Measurements from ENCODE around the gene LARGE1. TPM values are rescaled to one million over a fixed set of nuclear protein-coding genes. Genes with fewer than 3 reads are reported as not detected.

The LARGE1 gene
- total RNA-seq, 1 experiment from 2014 or later = 13.1 TPM

DNA sequence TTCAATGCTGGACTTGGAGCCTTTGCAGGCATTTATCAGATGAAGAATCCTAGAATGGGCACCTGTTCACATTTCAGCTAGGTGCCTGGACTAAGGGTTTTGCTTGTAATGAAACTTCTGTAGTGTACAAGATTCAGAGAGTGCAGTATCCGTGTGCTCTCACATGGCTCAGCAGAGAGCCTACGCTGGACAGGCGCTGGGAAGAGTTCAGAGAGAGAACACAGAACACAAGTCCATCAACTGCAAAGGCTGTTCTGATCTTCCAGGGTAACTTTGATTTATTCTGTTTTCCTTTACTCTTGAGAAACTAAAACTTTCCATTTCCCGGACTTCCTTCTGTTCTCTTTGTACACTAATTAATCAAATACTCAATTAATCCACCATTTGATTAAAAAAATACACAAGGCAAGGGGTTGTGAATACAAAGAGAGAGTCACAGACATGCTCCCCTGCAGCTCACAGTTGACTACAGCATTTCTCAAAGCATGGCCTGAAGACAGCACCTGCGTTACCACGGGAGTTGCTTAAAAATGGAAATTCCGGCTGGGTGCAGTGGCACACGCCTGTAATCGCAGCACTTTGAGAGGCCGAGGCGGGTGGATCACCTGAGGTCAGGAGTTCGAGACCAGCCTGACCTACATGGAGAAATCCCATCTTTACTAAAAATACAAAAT lies 393.7 kb downstream of the LARGE1 start:
- no peak for DNase-seq (ENCODE audit: low spot score)

DNA sequence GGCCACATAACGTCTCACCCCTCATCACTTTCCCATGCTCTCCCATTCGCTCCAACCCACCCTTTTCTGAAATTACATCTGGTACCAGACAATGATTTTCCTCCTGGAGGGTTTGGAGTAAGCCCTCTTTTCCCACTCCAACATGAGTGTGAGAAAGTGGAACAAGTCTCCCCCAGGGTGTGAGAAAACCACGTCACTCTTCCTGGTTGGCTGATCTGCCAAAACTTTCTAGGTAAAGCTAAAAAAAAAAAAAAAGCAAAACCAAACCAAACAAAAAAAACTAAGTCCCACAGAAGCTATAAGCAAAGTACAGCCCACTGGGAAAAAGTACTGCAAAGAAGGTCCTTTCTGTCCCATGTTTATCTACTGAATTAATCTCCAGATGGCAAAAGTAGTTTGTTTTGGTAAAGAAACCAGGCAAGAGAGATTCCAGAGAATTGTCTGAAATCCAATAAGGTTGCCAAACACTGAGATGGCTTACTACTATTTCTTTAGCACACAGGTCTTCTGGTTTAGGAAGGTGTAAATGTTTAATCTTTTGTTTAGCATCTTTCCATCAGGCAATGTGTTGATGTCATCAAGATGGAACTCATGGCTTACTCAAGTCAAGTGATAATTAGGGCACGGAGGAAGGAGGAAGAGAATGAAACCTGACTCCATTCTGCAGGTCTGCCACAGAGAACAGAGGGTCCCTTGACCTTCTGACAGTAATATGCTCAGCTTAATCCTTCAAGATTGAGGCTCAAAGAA lies 395.6 kb downstream of the LARGE1 start:
- no peak for DNase-seq (ENCODE audit: low spot score)

DNA sequence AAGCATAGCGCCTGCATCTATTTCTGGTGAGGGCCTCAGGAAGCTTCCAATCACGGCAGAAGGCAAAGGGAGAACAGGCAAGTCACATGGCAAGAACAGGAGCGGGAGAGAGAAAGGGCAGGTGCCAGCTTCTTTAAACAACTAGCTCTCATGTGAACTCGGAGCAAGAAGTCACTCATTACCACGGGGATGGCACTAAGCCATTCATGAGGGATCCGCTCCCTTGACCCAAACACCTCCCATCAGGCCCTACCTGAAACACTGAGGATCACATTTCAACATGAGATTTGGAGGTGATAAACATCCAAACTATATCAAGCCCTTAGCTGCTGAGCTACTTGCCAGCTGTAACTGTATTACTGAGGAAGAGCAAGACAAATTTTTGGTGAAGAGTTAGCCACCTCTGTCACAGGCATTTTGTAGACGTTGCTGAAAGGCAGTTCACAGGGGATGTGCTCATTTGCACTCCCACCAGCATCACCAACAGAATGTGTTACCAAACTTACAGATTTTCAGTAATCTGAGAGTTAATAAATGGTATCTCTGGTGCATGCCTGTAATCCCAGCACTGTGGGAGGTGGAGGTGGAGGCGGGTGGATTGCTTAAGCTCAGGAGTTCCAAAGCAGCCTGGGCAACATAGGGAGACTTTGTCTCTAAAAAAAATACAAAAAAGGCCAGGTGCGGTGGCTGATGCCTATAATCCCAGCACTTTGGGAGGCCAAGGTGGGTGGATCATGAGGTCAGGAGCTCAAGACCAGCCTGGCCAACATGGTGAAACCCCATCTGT lies 398.2 kb downstream of the LARGE1 start:
- no peak for DNase-seq (ENCODE audit: low spot score)

DNA sequence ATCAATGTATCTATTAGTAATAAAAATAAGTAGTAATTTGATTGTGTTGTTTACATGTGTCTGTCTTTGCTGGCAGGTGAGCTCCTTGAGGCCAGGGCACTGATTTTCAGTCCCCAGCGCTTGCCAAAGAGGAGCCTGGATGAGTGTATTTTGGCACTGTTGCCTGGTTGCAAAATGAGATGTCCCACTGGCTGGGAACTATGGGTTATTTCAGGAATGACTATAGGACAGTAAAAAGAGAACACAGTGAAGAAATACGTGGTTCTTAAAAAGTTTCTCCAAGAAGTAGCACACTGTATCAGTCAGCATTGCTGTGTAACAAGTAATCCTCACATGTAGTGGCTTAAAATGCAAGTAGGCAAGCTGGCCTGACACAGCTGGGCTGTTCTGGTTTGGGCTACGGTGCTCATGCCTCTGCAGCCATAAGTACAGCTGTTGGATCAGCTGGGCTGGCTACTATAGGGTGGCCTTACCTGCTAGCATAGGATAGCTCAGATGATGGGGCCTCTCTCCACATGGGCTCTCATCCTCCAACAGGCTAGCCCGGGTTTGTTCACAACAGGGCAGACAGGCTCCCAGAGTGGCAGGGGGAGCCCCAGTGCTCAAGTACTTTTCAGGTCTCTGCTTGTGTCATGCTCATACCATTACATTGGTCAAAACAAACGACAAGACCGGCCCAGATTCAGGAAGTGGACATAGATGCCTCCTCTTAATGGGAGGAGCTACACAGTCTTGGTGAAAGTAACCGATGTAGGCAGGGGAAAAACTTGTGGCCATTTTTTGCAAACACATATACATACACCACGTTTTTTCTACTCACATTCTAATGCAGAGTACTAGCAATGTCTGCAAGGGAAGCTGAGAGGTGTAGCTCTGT lies 399.1 kb downstream of the LARGE1 start:
- DNase-seq (ENCODE audit: low spot score) = no peak

DNA sequence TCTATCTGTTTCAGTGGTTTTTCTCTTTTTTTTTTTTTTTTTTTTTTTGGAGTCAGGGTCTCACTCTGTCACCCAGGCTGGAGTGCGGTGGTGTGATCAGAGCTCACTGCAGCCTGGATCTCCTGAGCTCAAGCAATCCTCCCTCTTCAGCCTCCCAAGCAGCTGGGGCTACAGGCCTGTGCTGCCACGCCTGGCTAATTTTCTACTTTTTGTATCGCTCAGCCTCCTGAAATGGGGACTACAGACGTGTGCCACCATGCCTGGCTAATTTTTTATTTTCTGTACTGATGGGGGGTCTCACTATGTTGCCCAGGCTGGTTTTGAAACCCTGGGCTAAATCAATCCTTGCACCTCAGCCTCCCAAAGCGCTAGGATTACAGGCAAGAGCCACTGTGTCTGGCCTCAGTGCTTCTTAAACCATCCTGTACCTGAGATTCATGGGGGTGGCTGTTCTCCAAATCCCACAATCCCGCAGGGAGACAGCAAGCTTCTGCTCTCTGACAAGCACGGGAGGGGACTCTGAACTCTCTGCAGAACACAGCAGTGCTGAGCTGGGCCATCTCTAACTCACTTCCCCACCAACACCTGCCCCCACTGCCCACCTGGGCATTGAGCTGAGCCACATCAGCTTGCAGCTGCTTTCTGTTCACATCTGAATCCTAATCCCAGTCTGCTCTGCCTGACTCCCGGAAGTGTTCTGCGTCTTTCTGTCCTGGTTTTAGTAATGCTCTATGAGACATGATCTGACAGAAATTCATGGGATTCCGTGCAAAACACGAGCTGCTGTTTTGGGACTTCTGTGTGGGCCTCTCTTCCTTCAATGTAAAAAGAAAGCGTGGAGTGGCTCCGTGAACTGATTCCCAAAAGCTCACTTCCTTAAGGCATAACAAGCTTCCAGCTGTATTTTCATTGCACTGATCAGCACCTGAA lies 400.0 kb downstream of the LARGE1 start:
- DNase-seq (ENCODE audit: low spot score) = no peak

DNA sequence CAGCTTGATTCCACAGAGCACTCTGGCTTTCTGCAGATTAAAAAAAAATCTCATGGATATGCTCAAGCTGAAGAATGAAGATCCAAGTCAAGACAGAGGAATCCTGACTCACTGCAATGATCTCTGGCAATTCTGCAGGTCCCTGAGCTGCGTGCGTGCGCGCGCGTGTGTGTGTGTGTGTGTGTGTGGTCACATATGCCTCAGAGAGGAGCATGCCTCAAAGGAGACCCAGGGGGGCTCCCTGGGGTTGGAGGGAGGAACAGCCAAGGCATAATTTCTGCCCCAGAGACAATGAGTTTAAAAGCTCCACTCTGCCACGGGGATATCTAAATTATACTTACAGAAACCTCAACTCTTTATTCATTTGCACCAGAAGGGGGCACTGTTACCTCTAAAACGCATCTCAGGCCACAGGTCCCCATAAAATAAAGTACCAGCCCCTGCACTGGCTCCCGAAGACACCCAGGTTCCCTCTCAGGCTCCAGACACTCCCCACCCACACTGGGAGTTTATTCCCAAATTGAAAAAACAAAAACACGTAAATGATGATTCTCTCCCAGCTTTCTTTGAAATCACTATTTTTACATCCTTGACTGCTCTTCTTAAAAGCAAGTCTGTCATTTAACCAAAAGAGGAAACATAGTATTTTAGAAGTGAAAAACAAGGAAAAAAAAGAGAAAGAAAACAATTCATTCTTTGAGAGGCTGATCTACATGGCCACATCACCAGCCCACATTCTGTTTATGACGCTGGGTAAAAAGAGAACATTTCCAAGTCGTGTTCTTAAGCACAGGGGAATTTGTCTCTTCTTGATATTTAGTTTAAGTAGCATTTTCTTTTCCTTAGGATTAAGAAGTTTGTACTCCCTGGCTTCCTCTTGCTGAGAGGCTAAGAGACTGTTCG lies 401.0 kb downstream of the LARGE1 start:
- peak; percentile 64 for DNase-seq (ENCODE audit: low spot score)

DNA sequence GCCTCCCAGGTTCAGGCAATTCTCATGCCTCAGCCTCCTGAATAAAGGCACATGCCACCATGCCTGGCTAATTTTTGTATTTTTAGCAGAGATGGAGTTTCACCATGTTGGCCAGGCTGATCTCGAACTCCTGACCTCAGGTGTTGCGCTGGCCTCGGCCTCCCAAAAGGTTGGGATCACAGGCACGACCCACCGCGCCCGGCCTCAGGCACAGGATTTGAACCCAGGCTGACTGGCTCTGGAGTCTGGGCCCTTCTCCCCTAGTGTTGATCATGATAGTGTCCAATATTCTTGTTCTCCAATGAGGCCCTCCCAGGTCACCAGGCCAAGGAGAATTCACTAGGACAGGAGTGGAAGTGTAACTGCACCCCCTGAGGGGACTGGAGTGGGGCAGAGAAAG lies 401.9 kb downstream of the LARGE1 start:
- DNase-seq (ENCODE audit: low spot score) = no peak

DNA sequence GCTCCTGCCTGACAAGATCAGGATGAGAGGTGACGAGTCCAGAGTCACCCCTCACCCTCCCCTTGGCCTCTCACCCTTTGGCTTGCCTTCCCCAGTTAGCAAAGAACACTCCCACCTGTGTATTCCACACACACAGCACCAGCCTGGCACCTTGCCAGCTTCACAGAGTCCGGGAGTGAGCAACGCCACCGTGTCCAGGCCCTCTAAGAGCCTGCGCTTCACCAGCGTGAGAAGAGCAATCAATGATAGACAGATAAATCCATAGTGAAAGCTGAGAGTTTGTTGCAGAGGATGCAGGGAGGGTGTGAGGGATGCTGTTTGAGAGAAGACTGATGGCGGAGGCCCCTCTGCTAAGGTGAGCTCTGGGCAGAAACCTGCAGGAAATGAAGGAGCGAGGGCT lies 404.5 kb downstream of the LARGE1 start:
- peak; percentile 25 for DNase-seq (ENCODE audit: low spot score)

DNA sequence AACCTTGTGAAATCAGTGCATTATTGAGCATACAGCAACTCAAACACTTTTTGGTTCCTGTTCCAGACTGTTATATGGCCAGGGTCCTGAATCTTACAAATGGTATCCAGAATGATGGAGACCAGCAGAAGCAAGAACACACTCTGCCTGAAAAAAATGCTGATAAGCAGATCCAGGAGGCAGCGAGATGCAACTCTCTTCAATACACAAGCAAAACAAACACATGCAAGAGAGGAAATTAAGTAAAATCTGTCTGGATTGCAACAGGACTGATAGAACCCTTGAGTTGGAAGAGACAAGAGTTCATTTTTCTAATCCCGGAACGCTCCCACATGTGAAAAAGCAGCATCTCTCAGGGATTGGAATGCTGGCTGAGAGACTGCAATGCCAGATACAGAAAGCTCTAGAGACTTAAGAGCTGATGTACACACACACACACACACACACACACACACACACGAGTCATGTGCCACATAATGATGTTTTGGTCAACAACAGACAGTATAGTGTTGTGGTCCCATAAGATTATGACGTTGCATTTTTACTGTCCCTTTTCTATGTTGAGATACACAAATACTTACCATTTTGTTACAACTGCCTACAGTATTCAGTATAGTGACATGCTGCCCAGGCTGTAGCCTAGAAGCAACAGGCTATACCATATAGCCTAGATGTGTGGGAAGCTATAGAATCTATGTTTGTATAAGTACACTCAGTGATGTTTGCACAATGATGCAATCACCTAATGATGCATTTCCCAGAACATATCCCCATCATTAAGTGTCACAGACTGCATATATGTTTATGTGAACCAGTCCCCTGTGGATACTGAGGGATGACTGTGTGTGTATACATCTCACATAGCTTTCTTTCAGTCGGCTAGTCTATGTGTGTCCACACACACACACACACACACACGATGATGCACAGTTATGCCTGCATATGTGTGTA lies 406.6 kb downstream of the LARGE1 start:
- no peak for DNase-seq (ENCODE audit: low spot score)

DNA sequence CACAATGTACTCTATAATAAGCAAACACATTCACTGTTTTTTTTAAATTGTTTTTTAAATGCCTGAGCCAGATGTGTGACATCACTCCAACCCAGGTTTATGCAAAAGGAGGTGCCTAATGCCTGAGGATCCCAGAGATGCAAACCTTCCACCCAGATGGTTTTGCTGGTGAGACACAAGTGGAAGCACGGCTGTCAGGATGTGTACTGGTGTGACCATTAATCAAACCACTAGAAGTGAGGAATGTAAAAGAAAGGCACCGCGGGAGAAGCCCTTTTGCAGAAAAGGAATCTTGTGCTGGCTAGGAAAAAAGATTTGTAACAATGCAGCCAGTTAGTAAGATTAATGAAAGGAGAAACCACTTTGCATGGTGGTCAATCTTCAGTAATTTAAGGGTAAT lies 407.4 kb downstream of the LARGE1 start:
- no peak for DNase-seq (ENCODE audit: low spot score)

DNA sequence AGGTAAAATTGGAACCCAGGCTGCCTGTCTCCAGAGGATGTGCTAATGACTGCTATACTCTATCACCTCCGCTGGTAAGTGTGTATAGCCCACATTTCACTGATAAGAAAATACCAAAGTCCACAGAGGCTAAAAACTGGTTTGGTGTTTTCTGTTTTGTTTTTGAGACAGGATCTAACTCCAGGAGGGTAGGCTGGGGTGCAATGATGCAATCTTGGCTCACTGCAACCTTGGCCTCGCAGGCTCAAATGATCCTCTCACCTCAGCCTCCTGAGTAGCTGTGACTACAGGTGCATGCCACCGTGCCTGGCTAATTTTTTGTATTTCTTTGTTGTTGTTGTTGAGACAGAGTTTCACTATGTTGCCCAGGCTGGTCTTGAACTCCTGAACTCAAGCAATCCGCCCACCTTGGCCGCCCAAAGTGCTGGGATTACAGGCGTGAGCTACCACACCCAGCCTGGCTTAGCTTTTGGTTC lies 409.8 kb downstream of the LARGE1 start:
- DNase-seq (ENCODE audit: low spot score) = no peak

DNA sequence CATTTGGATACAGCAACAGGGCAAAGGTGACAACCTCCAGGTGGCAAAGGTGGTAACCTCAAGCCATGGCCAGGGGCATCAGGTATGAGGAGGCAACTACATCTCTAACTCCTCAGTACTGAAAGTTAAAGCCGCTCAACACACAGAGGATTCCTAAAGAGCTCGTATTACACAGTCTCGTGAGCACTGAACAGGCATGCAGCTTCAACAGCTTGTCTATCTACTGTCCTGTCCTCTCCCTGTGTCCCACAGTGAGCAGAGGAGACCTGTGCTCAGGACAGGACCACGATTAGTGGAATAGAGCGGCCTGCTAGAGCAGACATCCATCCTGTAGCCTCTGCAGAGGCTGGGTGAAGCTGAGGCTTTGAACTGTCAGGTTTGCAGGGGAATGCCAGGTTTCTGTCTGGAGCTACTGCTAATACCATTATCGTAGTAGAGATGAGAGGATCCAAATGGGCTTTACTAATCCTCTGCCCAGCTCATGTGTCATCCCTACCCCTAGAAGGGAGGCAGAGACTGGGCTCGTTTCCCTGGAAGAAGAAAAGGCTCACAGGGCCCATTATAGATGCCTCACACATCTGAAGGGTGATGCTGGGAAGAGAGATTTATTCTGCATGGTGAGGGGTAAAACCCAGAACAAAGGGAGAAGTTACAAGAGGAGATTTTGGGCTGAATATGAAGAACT lies 415.2 kb downstream of the LARGE1 start:
- no peak for DNase-seq (ENCODE audit: low spot score)

DNA sequence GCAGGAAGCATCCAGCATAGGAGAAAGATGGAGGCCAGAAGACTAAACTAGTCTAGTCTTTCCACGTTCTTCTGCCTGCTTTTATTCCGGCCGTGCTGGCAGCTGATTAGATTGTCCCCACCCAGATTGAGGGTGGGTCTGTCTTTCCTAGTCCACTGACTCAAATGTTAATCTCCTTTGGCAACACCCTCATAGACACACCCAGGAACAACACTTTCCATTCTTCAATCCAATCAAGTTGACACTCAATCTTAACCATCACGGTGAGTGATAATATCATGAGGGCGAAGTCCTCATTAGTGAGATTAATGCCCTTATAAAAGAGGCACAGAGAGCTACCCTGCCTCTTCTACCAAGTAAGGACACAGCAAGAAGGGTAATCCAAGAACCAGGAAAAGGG lies 424.2 kb downstream of the LARGE1 start:
- DNase-seq (ENCODE audit: low spot score) = no peak

DNA sequence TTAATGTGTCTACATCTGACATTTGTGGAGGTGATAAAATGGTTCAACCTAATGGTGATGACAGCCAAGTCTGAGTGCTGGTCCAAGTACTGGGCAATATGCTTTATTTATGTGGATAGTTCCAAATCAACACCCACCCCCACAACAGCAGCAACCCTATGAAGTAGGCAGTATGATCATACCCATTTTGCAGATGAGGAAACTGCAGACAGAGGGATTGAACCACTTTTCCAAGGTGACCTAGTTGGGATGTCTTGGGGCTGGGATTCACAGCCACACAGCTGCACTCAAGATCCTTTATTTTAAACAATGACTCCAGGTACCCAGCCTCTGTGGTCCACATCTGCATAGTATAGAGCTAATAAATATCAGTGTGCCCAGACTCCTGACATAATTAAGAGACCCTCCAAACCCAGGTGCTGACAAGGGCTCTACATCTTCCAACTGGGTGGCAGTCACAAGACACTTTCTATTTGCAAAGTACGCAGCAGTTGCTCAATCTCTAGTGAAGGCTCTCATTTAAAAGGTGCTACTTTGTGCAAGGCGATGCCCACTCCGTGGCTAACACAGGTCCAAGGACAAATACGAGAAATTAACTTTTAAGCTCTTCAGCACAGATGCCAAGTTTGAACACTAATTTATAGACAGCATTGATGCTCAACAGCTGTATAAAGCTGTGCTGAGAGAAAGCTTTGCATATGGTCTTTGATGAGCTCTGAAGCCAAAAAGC lies 426.6 kb downstream of the LARGE1 start:
- no peak for DNase-seq (ENCODE audit: low spot score)

DNA sequence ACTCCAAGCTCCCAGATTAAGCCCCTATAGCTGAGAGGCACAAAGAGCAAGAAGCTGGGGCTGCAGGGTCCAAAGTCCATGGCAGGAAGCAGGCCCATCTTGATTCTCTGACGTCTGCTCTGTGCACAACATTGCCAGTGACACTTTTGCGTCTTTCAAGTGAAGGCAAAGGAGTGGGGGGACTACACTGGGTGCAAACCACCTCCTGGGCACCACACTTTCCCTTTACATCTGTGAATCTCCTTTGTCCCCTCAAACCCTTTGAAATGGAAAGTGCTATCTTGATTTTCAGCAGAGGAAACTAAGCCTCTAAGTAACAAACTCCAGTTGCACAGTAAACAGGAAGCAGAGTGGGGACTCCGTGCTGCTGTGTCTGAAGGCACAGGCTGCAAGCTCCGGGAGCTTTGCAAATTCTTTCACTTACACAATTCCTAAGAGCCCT lies 428.0 kb downstream of the LARGE1 start:
- no peak for DNase-seq (ENCODE audit: low spot score)

DNA sequence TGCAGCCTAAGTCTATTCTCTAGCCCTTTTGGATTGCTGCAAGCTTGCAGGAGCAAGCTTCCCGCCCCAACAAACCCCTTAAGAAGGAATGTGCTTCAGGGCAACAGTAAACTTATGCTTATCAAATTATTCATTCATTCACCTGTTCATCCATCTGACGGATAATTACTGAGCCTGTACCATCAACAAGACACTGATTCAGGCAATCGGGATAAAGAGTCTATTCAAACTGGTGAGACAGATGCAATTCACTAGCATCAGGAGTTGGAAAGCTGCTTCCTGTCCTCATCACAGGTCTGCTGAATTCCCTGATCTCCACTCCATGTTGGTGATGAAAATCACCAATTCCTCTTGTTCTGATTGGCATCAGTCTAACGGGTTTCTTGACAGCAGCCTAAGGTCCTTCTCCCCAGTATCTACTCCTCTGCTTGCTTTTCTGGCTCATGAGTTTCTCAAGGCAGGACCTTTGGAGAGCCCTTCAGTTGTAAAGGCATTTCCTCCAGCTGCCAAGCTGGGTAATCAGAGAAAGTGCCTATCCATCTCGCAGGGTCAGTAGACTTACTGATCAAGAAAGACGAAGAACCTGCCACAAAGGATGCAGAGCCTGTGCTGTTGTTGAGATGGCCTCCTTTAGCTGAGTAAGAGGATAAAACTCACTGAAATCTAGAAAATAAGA lies 433.1 kb downstream of the LARGE1 start:
- no peak for DNase-seq (ENCODE audit: low spot score)

All from HT-29 (cell line).